ENCODE data around the gene HLA-DQA2. TPM values are rescaled to one million over a fixed set of nuclear protein-coding genes. Genes with fewer than 3 reads are reported as not detected.

Gene HLA-DQA2
- total RNA-seq, 1 experiment from 2014 or later: not detected

GRCh38 chr6:32713241-32713640 is 27.9 kb upstream of the HLA-DQA2 start:
- no peak overlapping the region for H3K4me2 ChIP-seq (ENCODE audit: insufficient read depth, insufficient read length, low read length)
- H4K20me1 ChIP-seq (ENCODE audit: control insufficient read depth, insufficient read depth, insufficient read length): no peaks in the 10 kb centered on the region
- no peak overlapping the region for H3K9ac ChIP-seq (ENCODE audit: extremely low read depth, insufficient read length, low read length)
- H3K4me1 ChIP-seq (ENCODE audit: insufficient read depth, low read length): no peaks in the 10 kb centered on the region
- no peak overlapping the region for H4K8ac ChIP-seq (replicated peaks; ENCODE audit: insufficient read length, low read depth, low read length)
- H2AFZ ChIP-seq (ENCODE audit: low read length): no peak overlapping the region
- no peaks in the 10 kb centered on the region for H3K9me3 ChIP-seq (ENCODE audit: control insufficient read depth, low read depth, low read length)
- no peaks in the 10 kb centered on the region; the same call in 1 of the 2 replicates for H3K27me3 Mint-ChIP-seq (ENCODE audit: low read depth)
- no peak overlapping the region for H3T11ph ChIP-seq (ENCODE audit: low read length)
- no peak overlapping the region for H3K4ac ChIP-seq (ENCODE audit: low read depth, low read length)
- no peak overlapping the region for H2BK15ac ChIP-seq (ENCODE audit: low read depth, low read length)
- no peaks in the 10 kb centered on the region; a peak in 1 of 7 replicates for H3K36me3 Mint-ChIP-seq (ENCODE audit: insufficient read depth in 1 of 3, low read depth in 3 of 3)
- H2BK120ac ChIP-seq (ENCODE audit: low read depth, low read length, poor library complexity, severe bottlenecking): no peak overlapping the region
- no peak for TF ChIP-seq CTCF (conservative IDR thresholded peaks at IDR 0.05)
- H2BK12ac ChIP-seq (ENCODE audit: insufficient read length, low read depth, low read length): no peak overlapping the region
- H3K79me2 ChIP-seq (ENCODE audit: insufficient read depth, low read length): no peaks in the 10 kb centered on the region
- no peak overlapping the region for H2BK5ac ChIP-seq (ENCODE audit: insufficient read length, low read length)
- H2AK5ac ChIP-seq (ENCODE audit: insufficient read length, low read length): no peak overlapping the region
- no peaks in the 10 kb centered on the region for H3K79me1 ChIP-seq (ENCODE audit: insufficient read depth, low read depth, low read length, poor library complexity, severe bottlenecking)
- no peak overlapping the region for H4K91ac ChIP-seq (ENCODE audit: insufficient read length, low read depth, low read length)
- no peak overlapping the region for H3K27ac Mint-ChIP-seq
- H3K4me1 Mint-ChIP-seq: peaks cover 0 to 6% of the 10 kb centered on the region in 2 experiments; a peak in 2 of 4 replicates
- H3K23me2 ChIP-seq (ENCODE audit: insufficient read length, low read depth, low read length, poor library complexity, severe bottlenecking): no peaks in the 10 kb centered on the region
- H3K27ac ChIP-seq (ENCODE audit: insufficient read length, low read depth, low read length): no peak overlapping the region
- no peaks in the 10 kb centered on the region for H3K27me3 ChIP-seq (ENCODE audit: insufficient read depth, low read length)
- peaks cover 0 to under 1% of the 10 kb centered on the region in 2 experiments; a peak in 1 of 5 replicates for H3K9me3 Mint-ChIP-seq
- no peak for DNase-seq
- H4K5ac ChIP-seq (ENCODE audit: insufficient read length, low read depth, low read length): no peak overlapping the region
- no peak overlapping the region for H2BK20ac ChIP-seq (ENCODE audit: low read depth, low read length, poor library complexity, severe bottlenecking)
- H3K18ac ChIP-seq (ENCODE audit: insufficient read length, low read depth, low read length): no peak overlapping the region
- H3K23ac ChIP-seq (ENCODE audit: insufficient read length, low read depth, low read length): no peak overlapping the region
- no peak overlapping the region for H3K4me3 Mint-ChIP-seq
- H3K56ac ChIP-seq (ENCODE audit: insufficient read length, low read depth, low read length): no peak overlapping the region
- H3K14ac ChIP-seq (ENCODE audit: insufficient read depth, low read length): no peak overlapping the region

All from H9 (cell line).